Activated T-cell treated with anti-CD3 and anti-CD28 coated beads for 48 hours (primary cell): ENCODE data around the gene CREBBP.
"Not testable (repeated sequence)": the region's sequence is repeated elsewhere in the genome, so short reads cannot be mapped to it uniquely, and the experiment has no call there.

Source experiments
- DNase-seq: peaks from one replicate; pipeline ENCODE4 v3.0.0-alpha.2; 2020; ENCODE audit warnings: low read depth

CREBBP gene

DNA sequence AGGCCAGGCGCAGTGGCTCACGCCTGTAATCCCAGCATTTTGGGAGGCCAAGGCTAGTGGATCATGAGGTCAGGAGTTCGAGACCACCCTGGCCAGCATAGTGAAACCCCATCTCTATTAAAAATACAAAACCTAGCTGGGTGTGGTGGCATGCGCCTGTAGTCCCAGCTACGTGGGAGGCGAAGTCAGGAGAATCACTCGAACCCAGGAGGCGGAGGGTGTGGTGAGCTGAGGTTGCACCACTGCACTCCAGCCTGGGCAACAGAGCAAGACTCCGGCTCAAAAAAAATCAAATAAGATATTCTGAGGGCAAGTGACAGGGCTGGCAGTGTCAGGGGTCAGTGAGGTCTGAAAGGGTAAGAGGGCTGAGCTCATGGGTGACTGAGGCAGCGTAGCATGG, 166.1 kb downstream of the CREBBP start:
- DNase-seq: not testable (repeated sequence)

DNA sequence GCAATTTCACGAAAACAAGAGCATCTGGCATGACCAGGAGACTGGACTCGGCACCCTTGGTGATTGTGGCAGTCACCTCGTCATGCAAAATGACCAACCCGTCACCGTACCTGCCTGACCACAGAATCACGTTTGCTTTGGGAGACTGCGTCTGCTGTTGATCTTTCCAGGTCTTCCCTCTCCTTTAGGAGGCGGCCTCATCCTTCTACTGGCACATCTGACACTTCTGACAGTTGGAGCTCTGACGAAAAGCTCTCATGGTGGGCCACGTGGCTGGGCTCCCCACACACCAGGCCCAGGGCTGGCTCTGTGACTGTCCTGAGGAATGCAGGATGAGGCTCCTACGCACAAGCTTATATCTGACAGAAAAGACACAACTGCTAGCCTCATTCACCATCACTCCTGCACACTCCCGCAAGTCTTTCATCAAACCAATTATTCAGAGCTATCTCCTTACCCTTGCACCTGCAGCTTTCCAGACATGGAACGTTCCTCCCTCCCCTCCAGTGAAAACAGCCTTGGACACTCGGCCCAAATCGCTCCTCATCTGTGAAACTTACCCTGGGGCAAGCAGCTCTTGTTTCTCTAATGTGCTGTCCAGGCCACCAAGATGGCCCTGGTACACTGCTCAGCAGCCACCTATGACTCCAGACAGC, 166.8 kb downstream of the CREBBP start:
- no peak for DNase-seq

DNA sequence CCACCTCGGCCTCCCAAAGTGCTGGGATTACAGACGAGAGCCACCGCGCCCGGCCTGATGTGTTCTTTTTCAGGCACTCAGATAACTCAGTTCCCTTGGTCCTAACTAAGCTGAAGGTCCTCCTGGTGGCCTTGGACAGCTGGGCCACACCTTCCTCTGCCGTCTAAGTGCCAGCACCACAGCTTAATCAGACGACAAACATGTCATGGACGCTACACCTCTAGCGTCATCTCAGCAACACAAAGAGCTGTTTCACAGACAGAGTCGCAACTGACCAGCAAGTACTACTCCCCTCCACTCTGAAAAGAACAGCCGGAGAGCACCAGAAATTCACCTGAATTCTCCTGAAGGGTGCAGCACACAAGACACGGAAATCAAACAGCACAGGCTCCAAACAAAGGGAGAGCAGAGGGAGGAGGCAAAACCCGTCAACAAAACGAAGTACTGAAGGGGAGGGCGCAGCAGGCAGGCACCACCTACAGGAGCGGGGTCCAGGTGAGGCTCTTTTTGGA, 167.6 kb downstream of the CREBBP start:
- DNase-seq: no peak

DNA sequence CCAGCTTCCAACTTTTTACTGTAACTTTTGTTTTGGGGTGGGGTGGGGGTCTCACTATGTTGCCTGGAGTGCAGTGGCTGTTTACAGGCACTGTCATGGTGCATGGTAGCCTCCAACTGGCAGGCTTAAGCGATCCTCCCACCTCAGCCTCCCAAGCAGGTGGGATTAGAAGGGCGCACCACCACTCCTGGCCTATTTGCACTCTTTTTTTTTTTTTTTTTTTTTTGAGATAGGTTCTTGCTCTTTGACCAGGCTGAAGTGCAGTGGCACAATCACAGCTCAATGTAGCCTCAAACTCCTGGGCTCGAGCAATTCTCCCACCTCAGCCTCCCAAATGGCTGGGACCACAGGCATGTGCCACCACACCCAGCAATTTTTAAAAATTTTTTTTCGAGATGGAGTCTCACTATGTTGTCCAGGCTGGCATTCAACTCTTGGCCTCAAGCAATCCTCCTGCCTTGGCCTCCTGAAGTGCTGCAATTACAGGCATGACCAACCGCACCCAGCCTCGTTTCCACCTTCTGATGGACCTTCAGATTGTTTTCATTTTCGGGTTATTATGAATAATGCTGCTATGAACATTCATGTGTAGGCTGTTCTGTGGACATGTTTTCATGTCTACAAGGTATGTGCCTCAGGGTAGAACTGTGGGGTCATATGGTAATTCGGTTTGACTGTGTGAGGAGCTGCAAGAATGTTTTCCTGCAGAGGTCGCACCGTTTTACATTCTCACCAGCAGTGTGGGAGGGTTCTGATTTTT, 174.1 kb downstream of the CREBBP start:
- DNase-seq: no peak

DNA sequence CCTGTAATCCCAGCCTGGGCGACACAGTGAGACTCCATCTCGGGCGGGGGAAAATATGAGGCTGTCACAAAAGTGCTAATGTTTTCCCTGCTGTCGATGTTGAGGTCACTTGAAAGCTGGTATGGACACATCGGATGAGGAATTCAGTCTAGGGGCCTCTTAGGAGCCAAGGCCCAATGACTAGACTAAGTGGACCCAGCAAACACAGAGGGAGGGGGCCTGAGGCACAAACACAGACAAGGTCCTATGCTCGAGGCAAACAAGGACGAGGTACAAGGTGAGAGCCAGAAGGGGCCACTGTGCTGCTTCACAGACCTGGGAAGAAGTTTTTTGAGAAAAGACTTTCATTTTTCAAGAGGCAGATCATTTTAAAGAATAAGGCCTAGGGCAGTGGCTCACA, 178.4 kb downstream of the CREBBP start:
- no peak for DNase-seq

DNA sequence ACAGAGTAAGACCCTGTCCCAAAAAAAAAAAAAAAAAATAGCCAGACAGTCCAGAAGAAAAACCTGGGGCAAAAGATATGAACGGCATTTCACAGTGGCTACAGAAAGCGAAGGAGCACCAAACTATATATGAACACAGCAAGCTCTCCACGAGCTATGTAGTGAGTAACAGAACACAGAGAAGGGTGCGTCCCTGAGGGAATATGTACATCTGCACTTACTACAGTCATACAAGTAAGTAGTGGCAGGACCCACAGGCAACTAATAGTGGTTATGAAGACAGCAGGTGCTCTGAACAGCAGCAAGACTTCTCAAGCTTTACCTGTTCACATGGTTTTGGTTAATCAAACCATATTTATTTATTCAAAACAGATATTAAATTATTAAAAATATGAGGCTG, 179.0 kb downstream of the CREBBP start:
- no peak for DNase-seq

DNA sequence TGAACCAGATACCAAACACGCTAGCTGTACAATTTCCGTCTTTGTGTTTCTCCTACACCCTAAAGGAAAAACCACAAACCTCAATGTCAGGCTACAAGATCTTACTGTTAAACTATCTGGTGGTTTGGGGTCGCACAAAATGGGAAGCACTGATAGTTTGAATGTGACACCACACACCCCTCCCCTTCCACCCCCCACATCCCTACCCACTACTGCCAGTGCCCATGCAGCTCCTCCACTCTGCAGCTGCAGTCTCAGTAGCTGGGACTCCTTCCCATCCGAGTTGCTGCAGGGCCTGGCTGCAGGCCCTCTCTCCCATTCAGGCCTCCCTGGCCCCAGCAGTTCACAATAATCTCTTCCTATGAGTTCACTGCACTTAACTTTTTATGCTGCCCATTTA, 181.6 kb downstream of the CREBBP start:
- DNase-seq: no peak

DNA sequence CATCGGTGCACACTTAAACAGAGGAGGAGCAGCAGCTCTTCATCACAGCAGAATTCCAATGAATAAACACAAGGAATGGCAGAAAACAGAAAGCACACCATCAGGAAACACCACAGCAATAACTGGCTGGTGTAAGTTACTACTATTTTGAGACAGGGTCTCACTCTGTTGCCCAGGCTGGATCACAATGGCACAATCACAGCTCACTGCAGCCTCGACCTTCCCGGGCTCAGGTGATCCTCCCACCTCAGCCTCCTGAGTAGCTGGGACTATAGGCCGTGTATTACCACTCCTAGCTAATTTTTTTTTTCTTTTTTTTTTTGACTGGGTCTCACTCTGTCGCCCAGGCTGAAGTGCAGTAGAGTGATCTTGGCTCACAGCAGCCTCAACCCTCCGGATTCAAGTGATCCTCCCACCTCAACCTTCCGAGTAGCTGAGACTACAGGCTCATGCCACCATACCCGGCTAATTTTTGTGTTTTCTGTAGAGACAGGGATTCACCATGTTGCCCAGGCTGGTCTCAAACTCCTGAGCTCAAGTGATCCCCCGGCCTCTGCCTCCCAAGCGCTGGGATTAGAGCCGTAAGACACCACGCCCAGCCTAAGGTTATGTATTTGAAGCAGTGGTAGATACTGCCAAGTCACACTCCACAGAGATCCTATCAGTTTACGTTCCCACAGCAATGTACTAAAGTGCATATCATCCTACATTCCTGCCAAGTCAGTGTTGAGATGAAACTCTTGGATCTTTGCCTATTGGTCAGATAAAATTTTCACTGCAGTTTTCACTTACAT, 183.9 kb downstream of the CREBBP start:
- no peak for DNase-seq

DNA sequence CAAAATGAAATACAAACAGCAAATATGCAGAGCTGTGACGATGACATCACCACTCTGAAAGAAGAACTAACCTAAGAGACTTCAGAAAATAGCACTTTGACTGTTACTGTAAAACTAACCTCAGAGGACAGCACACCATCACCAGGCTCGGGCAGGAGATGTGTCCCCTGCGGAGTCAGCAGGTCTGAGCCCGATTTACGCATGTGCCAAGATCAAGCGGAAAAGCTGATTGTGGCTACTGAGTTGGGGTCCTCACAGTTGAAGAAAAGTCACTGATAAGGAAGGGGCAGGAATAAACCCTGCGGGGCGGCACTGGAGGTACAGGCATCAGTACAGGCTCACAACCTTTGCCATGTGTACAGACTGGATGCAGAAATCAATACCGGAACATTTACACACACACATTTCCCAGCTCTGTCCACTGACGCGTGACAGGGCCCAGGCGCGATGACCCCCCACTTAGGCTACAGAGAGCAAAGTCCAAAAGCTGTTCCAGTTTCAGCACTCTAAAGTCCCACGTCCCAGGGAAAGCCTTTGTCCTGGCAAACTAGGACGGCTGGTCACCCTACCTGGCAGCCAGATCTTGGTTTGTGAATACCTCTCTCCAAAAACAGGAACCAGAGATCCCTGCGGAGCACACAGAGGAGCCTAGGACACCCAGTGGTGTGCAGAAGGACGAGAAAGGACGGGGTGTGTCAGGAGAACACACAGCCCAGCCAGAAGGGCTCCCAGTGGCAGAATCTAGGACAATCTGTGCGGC, 184.7 kb downstream of the CREBBP start:
- no peak for DNase-seq

DNA sequence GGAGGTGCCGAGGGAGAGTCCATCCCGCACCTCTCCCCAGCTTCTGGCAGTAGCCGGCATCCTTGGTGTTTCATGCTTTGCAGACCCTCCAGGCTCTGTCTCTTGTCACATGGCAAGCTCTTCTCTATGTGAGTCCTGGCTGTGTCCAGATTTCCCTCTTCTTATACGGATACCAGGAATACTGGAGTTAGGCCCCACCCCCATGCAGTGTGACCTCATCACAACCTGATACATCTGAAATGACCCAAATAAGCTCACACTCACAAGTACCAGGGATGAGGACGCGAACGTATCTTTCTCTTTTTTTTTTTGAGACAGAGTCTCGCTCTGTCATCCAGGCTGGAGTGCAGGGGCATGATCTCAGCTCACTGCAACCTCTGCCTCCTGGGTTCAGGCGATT, 186.5 kb downstream of the CREBBP start:
- DNase-seq: no peak

DNA sequence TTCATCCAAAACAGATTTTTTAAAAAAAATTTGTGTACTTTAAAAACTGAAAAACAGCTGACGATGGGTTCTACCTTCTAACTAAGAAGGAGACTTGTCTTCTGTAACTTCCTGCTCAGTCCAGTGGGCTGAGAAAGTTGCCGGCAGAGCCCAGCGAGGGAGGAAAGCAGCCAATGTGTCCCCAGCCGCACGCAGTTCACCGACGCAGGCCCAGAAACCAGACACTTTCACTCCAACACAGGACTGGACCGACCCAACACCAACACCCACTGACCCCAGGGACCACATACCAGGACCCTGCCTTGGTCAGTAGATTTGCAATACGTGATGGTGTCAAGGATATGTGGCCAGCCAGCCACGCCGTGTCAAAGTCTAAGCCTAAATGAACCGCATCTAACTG, 188.8 kb downstream of the CREBBP start:
- DNase-seq: no peak

DNA sequence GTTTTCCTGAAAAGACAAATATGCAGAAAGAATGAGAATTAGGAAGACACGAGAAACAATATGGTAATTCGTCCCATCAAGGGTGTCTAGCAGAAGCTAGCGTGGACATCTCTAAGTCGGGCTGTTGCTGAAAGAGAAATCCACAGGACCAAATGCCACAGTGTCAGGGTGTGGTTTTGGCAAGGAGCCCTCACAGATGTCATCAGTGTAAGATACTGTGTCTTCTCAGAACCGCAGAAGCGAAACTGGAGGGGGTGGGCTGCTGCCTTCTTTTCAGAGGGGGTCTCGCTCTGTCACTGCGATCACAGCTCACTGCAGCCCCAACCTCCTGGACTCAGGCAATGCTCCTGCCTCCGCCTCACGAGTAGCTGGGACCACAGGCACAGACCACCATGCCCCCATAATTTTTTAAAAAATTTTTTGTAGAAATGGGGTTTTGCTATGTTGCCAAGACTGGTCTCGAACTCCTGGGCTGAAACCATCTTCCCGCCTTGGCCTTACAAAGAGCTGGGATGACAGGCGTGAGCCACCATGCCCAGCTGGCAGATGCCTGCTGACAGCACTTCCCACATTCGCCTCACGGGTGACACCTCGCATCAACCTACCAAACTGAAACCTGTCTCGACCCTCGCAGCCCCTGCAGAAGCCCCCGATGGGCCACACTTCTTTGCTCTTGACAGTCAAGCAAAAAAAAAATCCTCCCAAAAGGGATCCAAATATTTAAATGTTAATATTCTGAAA, 189.4 kb downstream of the CREBBP start:
- DNase-seq: no peak

DNA sequence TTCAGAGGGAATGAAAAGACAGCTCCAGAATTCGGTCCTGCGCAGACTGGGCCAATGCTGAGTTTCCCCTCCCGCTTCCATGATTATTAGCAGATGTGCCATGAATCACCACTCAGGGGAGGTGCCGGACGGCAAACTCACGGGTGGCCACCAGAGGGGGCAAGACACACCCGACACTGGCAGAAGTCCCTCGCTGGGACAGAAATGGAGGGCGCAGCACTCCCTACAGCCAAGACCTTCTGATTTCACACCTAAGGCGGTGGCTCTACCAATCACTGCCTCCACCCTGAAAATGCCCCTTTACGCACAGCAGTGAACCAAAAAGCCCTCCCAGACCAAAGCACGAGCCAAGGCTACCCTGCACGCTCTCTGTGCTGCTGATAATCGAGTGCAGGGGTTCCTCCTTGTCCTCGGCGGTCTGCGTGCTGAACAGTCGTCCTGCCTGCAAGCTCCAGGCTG, 190.0 kb downstream of the CREBBP start:
- DNase-seq: peak; percentile 76

DNA sequence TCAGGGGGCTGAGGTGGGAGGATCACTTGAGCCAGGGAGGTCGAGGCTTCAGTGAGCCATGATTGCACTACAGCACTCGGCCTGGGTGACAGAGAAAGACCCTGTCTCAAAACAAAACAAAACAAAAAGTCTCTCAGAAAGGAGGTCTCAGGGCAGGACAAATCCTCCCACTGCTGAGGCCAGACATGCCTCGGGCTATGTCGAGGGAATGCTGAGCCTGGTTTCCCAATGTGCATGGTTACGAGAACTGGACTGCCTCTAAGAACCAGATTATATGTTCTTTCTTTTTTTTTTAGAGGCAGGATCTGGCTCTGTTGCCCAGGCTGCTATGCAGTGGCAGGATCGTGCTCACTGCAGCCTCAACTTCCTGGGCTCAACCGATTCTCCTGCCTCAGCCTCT, 190.8 kb downstream of the CREBBP start:
- DNase-seq: no peak

DNA sequence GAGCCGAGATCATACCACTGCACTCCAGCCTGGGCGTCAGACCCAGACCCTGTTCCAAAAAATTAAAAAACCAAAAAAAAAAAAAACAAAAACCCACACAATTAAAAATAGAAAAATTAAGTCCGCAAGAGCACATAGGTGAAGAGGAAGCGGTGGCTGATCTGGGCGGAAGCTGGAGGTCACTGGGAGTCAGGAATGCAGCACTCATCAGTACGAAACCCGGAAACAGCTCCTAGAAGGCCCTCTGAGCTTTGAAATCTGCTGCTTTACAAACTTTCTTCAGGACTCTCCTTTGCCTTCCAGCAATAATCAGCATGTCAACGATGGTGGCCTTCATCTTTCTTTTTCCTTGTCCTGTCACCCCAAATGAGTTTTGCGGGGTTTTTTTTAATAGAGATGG, 192.7 kb downstream of the CREBBP start:
- no peak for DNase-seq

DNA sequence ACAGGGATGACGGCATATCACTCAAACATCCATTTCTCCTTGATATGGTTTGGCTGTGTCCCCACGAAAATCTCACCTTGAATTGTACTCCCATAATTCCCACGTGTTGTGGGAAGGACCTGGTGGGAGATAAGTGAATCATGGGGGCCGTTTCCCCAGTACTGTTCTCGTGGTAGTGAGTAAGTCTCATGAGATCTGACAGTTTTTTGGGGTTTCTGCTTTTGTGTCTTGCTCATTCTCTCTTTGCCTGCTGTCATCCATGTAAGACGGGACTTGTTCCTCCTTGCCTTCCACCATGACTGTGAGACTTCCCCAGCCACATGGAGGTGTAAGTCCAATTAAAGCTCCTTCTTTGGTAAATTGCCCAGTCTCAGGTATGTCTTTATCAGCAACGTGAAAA, 193.5 kb downstream of the CREBBP start:
- no peak for DNase-seq

DNA sequence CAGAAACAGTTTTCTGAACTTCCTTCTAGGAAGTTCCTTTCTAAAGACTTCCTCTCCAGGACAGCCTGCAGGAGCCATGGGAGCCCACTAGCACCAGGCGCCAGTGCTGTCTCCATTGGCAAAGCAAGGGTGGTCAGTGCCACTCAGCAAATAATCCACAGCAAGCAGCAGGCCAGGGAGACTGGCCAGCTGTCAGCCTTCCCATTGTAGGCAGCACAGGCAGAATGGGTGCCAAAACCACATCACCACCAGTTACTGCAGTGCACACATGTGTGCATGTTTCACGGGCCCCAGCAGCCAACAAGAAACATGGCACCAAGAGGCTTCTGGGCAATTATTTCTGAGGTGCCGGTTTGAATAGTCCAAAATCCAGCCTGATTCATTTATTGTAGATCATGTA, 199.3 kb downstream of the CREBBP start:
- DNase-seq: no peak

DNA sequence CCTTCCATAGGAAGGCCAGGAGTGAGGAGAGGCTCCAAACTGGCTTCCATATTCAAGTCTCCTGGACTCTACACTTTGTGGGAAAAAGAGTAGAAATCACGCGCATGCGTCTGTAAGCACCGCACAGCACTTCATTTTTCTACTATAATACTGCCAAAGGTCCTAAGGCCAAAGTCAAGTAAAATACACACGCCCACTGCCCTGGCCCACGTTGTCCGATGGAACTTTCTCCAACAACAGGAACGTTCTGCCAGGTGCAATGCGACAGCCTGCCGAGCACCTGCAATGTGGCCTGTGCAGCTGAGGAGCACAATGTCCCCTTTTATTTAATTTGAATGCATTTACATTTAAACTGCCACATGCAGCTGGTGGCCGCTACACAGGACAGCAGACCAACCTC, 202.5 kb downstream of the CREBBP start:
- DNase-seq: no peak

DNA sequence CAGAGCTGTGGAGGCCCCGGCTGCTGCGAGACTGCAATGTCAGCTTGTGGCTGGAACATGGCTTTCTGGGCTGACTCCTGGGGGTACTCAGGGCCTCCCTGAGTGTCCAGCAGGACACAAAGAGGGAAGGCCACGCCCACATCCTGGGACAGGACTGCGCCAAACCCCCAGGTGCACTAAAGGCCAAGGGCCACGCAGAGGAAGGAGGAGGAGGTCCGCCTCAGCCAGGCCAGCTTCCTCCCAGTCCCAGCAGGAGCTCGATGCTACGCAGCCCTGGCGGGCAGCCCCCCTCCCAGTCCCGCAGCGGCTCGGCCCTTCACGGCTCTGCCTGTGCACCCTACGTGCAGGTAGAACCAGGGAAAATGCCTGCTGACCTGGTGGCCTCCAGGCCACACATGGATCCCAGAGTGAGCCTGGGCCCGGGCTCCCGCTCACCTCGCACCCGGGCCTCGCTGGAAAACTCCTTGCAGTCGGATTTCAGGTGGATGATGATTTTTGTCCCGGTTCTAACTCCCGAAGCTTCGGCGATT, 204.8 kb downstream of the CREBBP start:
- no peak for DNase-seq
